NCI-H2227 (cell line): Measurements from ENCODE around the gene CAMK2A.
A peak's percentile ranks its signal among the peaks of the same experiment; 100 is the strongest.

Experiments used
- DNase-seq: peaks from one replicate; lab custom pipeline; 2025; ENCODE audit not compliant: unreplicated experiment; lab: John Stamatoyannopoulos, UW

The CAMK2A gene

GRCh38 chr5:150215979-150216944, 73.3 kb downstream of the CAMK2A start:
- no peak for DNase-seq

- no peak for DNase-seq
Observed at GRCh38 chr5:150214289-150214688, 75.3 kb downstream of the CAMK2A start.

GRCh38 chr5:150213530-150213929, 76.0 kb downstream of the CAMK2A start:
- DNase-seq, result no peak

- DNase-seq, result no peak
Observed at GRCh38 chr5:150211156-150212030, 78.2 kb downstream of the CAMK2A start.

- no peak for DNase-seq
Observed at GRCh38 chr5:150210644-150211043, 78.9 kb downstream of the CAMK2A start.

- DNase-seq, result no peak
Observed at GRCh38 chr5:150209099-150209635, 80.4 kb downstream of the CAMK2A start.

- peak; percentile 15 for DNase-seq
Observed at GRCh38 chr5:150208187-150209098, 81.1 kb downstream of the CAMK2A start.

- DNase-seq, result no peak
Observed at GRCh38 chr5:150206779-150207115, 82.8 kb downstream of the CAMK2A start.

GRCh38 chr5:150206098-150206778, 83.3 kb downstream of the CAMK2A start:
- DNase-seq, result no peak

- no peak for DNase-seq
Observed at GRCh38 chr5:150204590-150204960, 85.0 kb downstream of the CAMK2A start.

- DNase-seq, result no peak
Observed at GRCh38 chr5:150203832-150204589, 85.6 kb downstream of the CAMK2A start.

GRCh38 chr5:150202501-150202900, 87.1 kb downstream of the CAMK2A start:
- no peak for DNase-seq

GRCh38 chr5:150197476-150197875, 92.1 kb downstream of the CAMK2A start:
- DNase-seq, result no peak

GRCh38 chr5:150196986-150197385, 92.6 kb downstream of the CAMK2A start:
- DNase-seq, result no peak

GRCh38 chr5:150196514-150196913, 93.1 kb downstream of the CAMK2A start:
- no peak for DNase-seq

GRCh38 chr5:150195736-150196485, 93.7 kb downstream of the CAMK2A start:
- no peak for DNase-seq

- DNase-seq, result peak; percentile 32
Observed at GRCh38 chr5:150192462-150192861, 97.1 kb downstream of the CAMK2A start.

GRCh38 chr5:150190987-150191386, 98.6 kb downstream of the CAMK2A start:
- no peak for DNase-seq
